H1 (cell line): ENCODE data around the gene HIVEP3. TPM values are rescaled to one million over a fixed set of nuclear protein-coding genes. Genes with fewer than 3 reads are reported as not detected.

Experiments
- CTCF ChIA-PET: fragments of 300-600 bp; sonication (Branson Sonifier 250); formaldehyde crosslinking; loops from one replicate; lab custom pipeline; 2021; ENCODE audit not compliant: partially characterized antibody; lab: Charles Lee
- POLR2A ChIA-PET: fragments of 300-600 bp; sonication (Branson Sonifier 250); formaldehyde crosslinking; loops from one replicate; lab custom pipeline; 2021; ENCODE audit warnings: inconsistent platforms; ENCODE audit not compliant: partially characterized antibody; lab: Charles Lee
- DNase-seq, 2 experiments: peaks; one replicate each; pipeline versions ENCODE4 v3.0.0 to v3.0.0-alpha.2; 2010 to 2022; ENCODE audit warnings: low spot score in 2 of 2, low read depth in 1 of 2, mixed read lengths in 1 of 2
- FAIRE-seq: peaks from 2 replicates; lab custom pipeline; 2011; peaks lifted over from hg19 to GRCh38; lab: Jason Lieb, UNC
- H2AFZ ChIP-seq: 2 replicates; pipeline ENCODE4 v1.8.1; 2012; ENCODE audit warnings: low read length, inconsistent platforms
- H2AK5ac ChIP-seq: 2 replicates; pipeline ENCODE4 v1.6.1; 2013; ENCODE audit warnings: low read depth, low read length
- H2BK120ac ChIP-seq: replicated peaks from 2 replicates; pipeline ENCODE3; 2013; ENCODE audit warnings: low read depth, low read length, inconsistent platforms
- H2BK12ac ChIP-seq: 2 replicates; pipeline ENCODE4 v1.6.1; 2013; ENCODE audit warnings: low read depth, low read length
- H2BK15ac ChIP-seq: 2 replicates; pipeline ENCODE4 v1.6.1; 2013; ENCODE audit warnings: low read length
- H2BK20ac ChIP-seq: 2 replicates; pipeline ENCODE4 v1.6.1; 2013; ENCODE audit warnings: low read length
- H2BK5ac ChIP-seq: 2 replicates; pipeline ENCODE4 v1.6.1; 2013; ENCODE audit warnings: low read depth, low read length
- H3K14ac ChIP-seq: 2 replicates; pipeline ENCODE4 v1.6.1; 2013; ENCODE audit warnings: inconsistent platforms; ENCODE audit not compliant: insufficient read length
- H3K18ac ChIP-seq: 2 replicates; pipeline ENCODE4 v1.6.1; 2013; ENCODE audit warnings: low read length; ENCODE audit errors: extremely low read depth
- H3K23ac ChIP-seq: 2 replicates; pipeline ENCODE4 v1.6.1; 2013; ENCODE audit warnings: inconsistent platforms; ENCODE audit not compliant: insufficient read length
- H3K23me2 ChIP-seq: 2 replicates; pipeline ENCODE4 v1.6.1; 2013; ENCODE audit warnings: low read depth, low read length
- H3K27ac ChIP-seq: 2 replicates; pipeline ENCODE4 v1.6.1; 2011; ENCODE audit warnings: low read depth, low read length, inconsistent platforms
- H3K27me3 ChIP-seq, 4 experiments: replicated peaks in 1 of 4; 1 replicate in 1 of 4; 2 replicates in 3 of 4; pipeline versions ENCODE4 v1.6.1 to v1.8.1; 2011 to 2013; ENCODE audit warnings: low read length in 3 of 4, mild to moderate bottlenecking in 3 of 4, inconsistent platforms in 2 of 4, mixed read lengths in 2 of 4, moderate library complexity in 1 of 4; ENCODE audit not compliant: control insufficient read depth in 3 of 4, insufficient read depth in 3 of 4; ENCODE audit errors: extremely low read depth in 1 of 4
- H3K36me3 ChIP-seq, 4 experiments: 2 replicates each; pipeline versions ENCODE4 v1.6.1 to v1.8.1; 2011 to 2013; ENCODE audit warnings: mild to moderate bottlenecking in 4 of 4, low read length in 3 of 4, moderate library complexity in 2 of 4, control low read depth in 1 of 4, inconsistent platforms in 1 of 4; ENCODE audit not compliant: insufficient read depth in 4 of 4, control insufficient read depth in 2 of 4
- H3K4ac ChIP-seq: replicated peaks from 2 replicates; pipeline ENCODE3; 2013; ENCODE audit warnings: low read length, low read depth, mixed read lengths, inconsistent platforms; ENCODE audit not compliant: insufficient read length
- H3K4me1 ChIP-seq, 4 experiments: replicated peaks in 1 of 4; 1 replicate in 1 of 4; 2 replicates in 3 of 4; pipeline versions ENCODE4 v1.6.1 to v1.8.1; 2011 to 2013; ENCODE audit warnings: low read length in 3 of 4, inconsistent platforms in 2 of 4, mixed read lengths in 1 of 4; ENCODE audit not compliant: insufficient read depth in 4 of 4, control insufficient read depth in 3 of 4
- H3K4me2 ChIP-seq, 2 experiments: 2 replicates each; pipeline versions ENCODE4 v1.6.1 to v1.8.1; 2011 to 2013; ENCODE audit warnings: low read depth in 2 of 2, low read length in 2 of 2, control low read depth in 1 of 2, inconsistent platforms in 1 of 2, mild to moderate bottlenecking in 1 of 2; ENCODE audit not compliant: insufficient read depth in 1 of 2
- H3K4me3 ChIP-seq, 4 experiments: fragments of 200-600, 300-600 bp in 1 of 4; sonication (generic), shearing (Covaris generic), sonication (Bioruptor Twin) in 1 of 4; 2 replicates each; pipeline versions ENCODE4 v1.5.1 to v1.8.1; 2011 to 2016; ENCODE audit warnings: low read length in 4 of 4, low read depth in 3 of 4, control low read depth in 2 of 4, inconsistent platforms in 2 of 4, mild to moderate bottlenecking in 2 of 4, mixed read lengths in 1 of 4, moderate library complexity in 1 of 4; ENCODE audit not compliant: insufficient read depth in 2 of 4; ENCODE audit errors: extremely low read depth in 1 of 4
- H3K56ac ChIP-seq: replicated peaks from 2 replicates; pipeline ENCODE3; 2013; ENCODE audit warnings: low read depth, mild to moderate bottlenecking, mixed read lengths, low read length, inconsistent platforms; ENCODE audit not compliant: insufficient read length
- H3K79me1 ChIP-seq: 2 replicates; pipeline ENCODE4 v1.6.1; 2013; ENCODE audit warnings: low read depth, low read length, control low read depth
- H3K79me2 ChIP-seq, 2 experiments: 2 replicates each; pipeline versions ENCODE4 v1.6.1 to v1.8.1; 2012 to 2013; ENCODE audit warnings: low read length in 2 of 2, mild to moderate bottlenecking in 2 of 2, inconsistent platforms in 1 of 2; ENCODE audit not compliant: insufficient read depth in 2 of 2, control insufficient read depth in 1 of 2
- H3K9ac ChIP-seq, 4 experiments: replicated peaks in 1 of 4; 1 replicate in 1 of 4; 2 replicates in 3 of 4; pipeline versions ENCODE4 v1.6.1 to v1.8.1; 2011 to 2013; ENCODE audit warnings: low read depth in 3 of 4, low read length in 3 of 4, control low read depth in 2 of 4, mild to moderate bottlenecking in 2 of 4, moderate library complexity in 2 of 4, inconsistent platforms in 1 of 4; ENCODE audit errors: extremely low read depth in 1 of 4
- H3K9me3 ChIP-seq, 2 experiments: 2 replicates each; pipeline versions ENCODE4 v1.6.1 to v1.8.1; 2012 to 2013; ENCODE audit warnings: mild to moderate bottlenecking in 2 of 2, moderate library complexity in 2 of 2, control low read depth in 1 of 2, inconsistent platforms in 1 of 2, low read depth in 1 of 2, low read length in 1 of 2, mixed read lengths in 1 of 2; ENCODE audit not compliant: insufficient read depth in 2 of 2
- H4K20me1 ChIP-seq, 2 experiments: replicated peaks in 1 of 2; 2 replicates each; pipeline versions ENCODE3 to v1.8.1; 2011 to 2013; ENCODE audit warnings: inconsistent platforms in 2 of 2, low read length in 2 of 2, mild to moderate bottlenecking in 1 of 2; ENCODE audit not compliant: insufficient read depth in 2 of 2, control insufficient read depth in 1 of 2
- H4K5ac ChIP-seq: 2 replicates; pipeline ENCODE4 v1.6.1; 2013; ENCODE audit warnings: low read length, low read depth, mixed read lengths, inconsistent platforms; ENCODE audit not compliant: insufficient read length
- H4K8ac ChIP-seq: 2 replicates; pipeline ENCODE4 v1.8.0; 2013; ENCODE audit warnings: mild to moderate bottlenecking, moderate library complexity, low read length, inconsistent platforms; ENCODE audit not compliant: insufficient read depth; ENCODE audit errors: extremely low read depth
- H4K91ac ChIP-seq: replicated peaks from 2 replicates; pipeline ENCODE3; 2013; ENCODE audit warnings: low read length, mixed read lengths, inconsistent platforms; ENCODE audit not compliant: insufficient read length
- BACH1 ChIP-seq: IDR thresholded peaks from 2 replicates; pipeline ENCODE4 v1.6.1; 2012; ENCODE audit warnings: low read length, improper control_type of control experiment
- CTBP2 ChIP-seq: IDR thresholded peaks from 2 replicates; pipeline ENCODE4 v1.7.0; 2011; ENCODE audit warnings: borderline replicate concordance, mild to moderate bottlenecking, moderate library complexity, mixed read lengths, low read length; ENCODE audit not compliant: insufficient read depth, insufficient read length
- WGBS, 2 experiments: shearing (Covaris generic) in 1 of 2; methylation state at CpG; one replicate each; pipeline versions ENCODE4 v1.1.6 to v1.1.7; 2013 to 2015; ENCODE audit warnings: low lambda C conversion rate in 2 of 2, mixed read lengths in 2 of 2, inconsistent platforms in 1 of 2, low coverage in 1 of 2, missing lambda C conversion rate in 1 of 2; ENCODE audit not compliant: insufficient replicate concordance in 2 of 2, insufficient coverage in 1 of 2, insufficient read length in 1 of 2; ENCODE audit errors: extremely low coverage in 1 of 2, missing lambda C conversion rate in 1 of 2; 5-methylcytosine and 5-hydroxymethylcytosine counted together
- polyA plus RNA-seq, 7 experiments: library from polyadenylated mRNA; depleted of rRNA in 3 of 7; stranded (reverse) in 5 of 7; unstranded in 2 of 7; fragments of >200 nt in 5 of 7; fragments of 200-250 nt in 2 of 7; gene quantifications; 1 replicate in 5 of 7; 2 replicates in 1 of 7; 4 replicates in 1 of 7; pipeline versions ENCODE4 v1.2.1 to v1.2.3, GENCODE V29; 2011 to 2013; ENCODE audit warnings: missing spikeins in 2 of 7, mixed read lengths in 2 of 7
- total RNA-seq: library from RNA; stranded (reverse); fragmentation: NEBNext Ultra II Directional; extraction: Animal tissue kit (Norgen Biotek cat#: 25700); gene quantifications from 2 replicates; pipeline ENCODE4 v1.2.1, GENCODE V29; 2021

Gene HIVEP3
- total and polyA plus RNA-seq, 2 of the 8 experiments (the other 6 are each of a cell fraction or from before 2014, with no cell fraction given): 0.24 to 0.69 TPM

- WGBS, 2 experiments: 87% methylated on average over 15 of the region's 15 CpGs; no CpG with 5 or more reads in 1 of the 2 experiments
- H2BK15ac ChIP-seq: no peak overlapping the region
- H3K18ac ChIP-seq: no peak overlapping the region
- H3K79me2 ChIP-seq: no peaks in the 10 kb centered on the region
- H3K56ac ChIP-seq: no peak overlapping the region
- no peak overlapping the region for H3K23ac ChIP-seq
- FAIRE-seq (no peak), DNase-seq (no peak)
- H3K27ac ChIP-seq: no peak overlapping the region
- H4K20me1 ChIP-seq: no peaks in the 10 kb centered on the region
- H3K9me3 ChIP-seq: no peaks in the 10 kb centered on the region
- 0 out of 2 replicates have a peak overlapping the region, but pooled peaks have one; percentile 2 for H2BK5ac ChIP-seq
- H3K4me2 ChIP-seq: no peak overlapping the region
- H3K79me1 ChIP-seq: no peaks in the 10 kb centered on the region
- H2AK5ac ChIP-seq: no peak overlapping the region
- peak overlapping the region; percentile 46 for H4K91ac ChIP-seq
- H2BK12ac ChIP-seq: peak overlapping the region; percentile 55; the same call in 1 of the 2 replicates
- H2BK20ac ChIP-seq: no peak overlapping the region
- no peak overlapping the region for H4K5ac ChIP-seq
- H3K4ac ChIP-seq: peak overlapping the region; percentile 44
- ChIA-PET CTCF (interaction anchor here (1.2 to 4.3 kb wide), 4 partner anchors 10 to 71 kb away, joined by 4 to 30 read pairs (median 6); no protein-coding TSS in a partner anchor), POLR2A (no interaction called here)
- H4K8ac ChIP-seq: peak overlapping the region; percentile 57; the same call in 1 of the 2 replicates
- no peak overlapping the region for H3K4me3 ChIP-seq
- no peak overlapping the region for H2BK120ac ChIP-seq
- no peak overlapping the region for H3K9ac ChIP-seq
- H3K36me3 ChIP-seq: no peaks in the 10 kb centered on the region; a peak in 1 of 8 replicates
- 0 out of 2 replicates have a peak, but pooled peaks cover 2% of the 10 kb centered on the region for H3K23me2 ChIP-seq
- H3K4me1 ChIP-seq: peaks cover 0 to 4% (median 0%) of the 10 kb centered on the region in 4 experiments; a peak in 2 of 7 replicates
- no peak overlapping the region for H2AFZ ChIP-seq
- TF ChIP-seq BACH1 (no peak), CTBP2 (no peak)
- H3K14ac ChIP-seq: no peak overlapping the region
- no peaks in the 10 kb centered on the region for H3K27me3 ChIP-seq
These were observed 414.3 kb downstream of the HIVEP3 start for GRCh38 chr1:41504114-41505035.
